Smooth muscle cell of the brain vasculature (primary cell): Measurements from ENCODE around the gene RANBP10.
A peak's percentile ranks its signal among the peaks of the same experiment; 100 is the strongest.

Experiments
- DNase-seq: peaks from one replicate; pipeline ENCODE4 v3.0.0-alpha.2; 2012; ENCODE audit warnings: low read depth, low spot score

Gene RANBP10

GRCh38 chr16:67746846-67747245, 59.5 kb downstream of the RANBP10 start:
- DNase-seq, result no peak

GRCh38 chr16:67741118-67741517, 65.2 kb downstream of the RANBP10 start:
- DNase-seq, result no peak

GRCh38 chr16:67740391-67740790, 66.0 kb downstream of the RANBP10 start:
- DNase-seq, result no peak

GRCh38 chr16:67736858-67737257, 69.5 kb downstream of the RANBP10 start:
- no peak for DNase-seq

GRCh38 chr16:67734731-67735201, 71.6 kb downstream of the RANBP10 start:
- DNase-seq, result no peak

GRCh38 chr16:67733734-67734470, 72.5 kb downstream of the RANBP10 start:
- no peak for DNase-seq

GRCh38 chr16:67731753-67732095, 74.6 kb downstream of the RANBP10 start:
- DNase-seq, result no peak

- no peak for DNase-seq
These were observed 75.1 kb downstream of the RANBP10 start for GRCh38 chr16:67731071-67731752.

GRCh38 chr16:67730326-67730725, 76.0 kb downstream of the RANBP10 start:
- no peak for DNase-seq

GRCh38 chr16:67729636-67730248, 76.6 kb downstream of the RANBP10 start:
- DNase-seq, result no peak

- DNase-seq, result no peak
These were observed 78.6 kb downstream of the RANBP10 start for GRCh38 chr16:67727521-67728485.

GRCh38 chr16:67726106-67727034, 80.0 kb downstream of the RANBP10 start:
- no peak for DNase-seq

- no peak for DNase-seq
These were observed 82.5 kb downstream of the RANBP10 start for GRCh38 chr16:67723911-67724305.

GRCh38 chr16:67723151-67723910, 83.0 kb downstream of the RANBP10 start:
- DNase-seq, result no peak

- DNase-seq, result no peak
These were observed 86.1 kb downstream of the RANBP10 start for GRCh38 chr16:67720236-67720635.

- no peak for DNase-seq
These were observed 86.6 kb downstream of the RANBP10 start for GRCh38 chr16:67719778-67720144.

- peak; percentile 83 for DNase-seq
These were observed 87.1 kb downstream of the RANBP10 start, which contains the start of gene GFOD2 for GRCh38 chr16:67719048-67719777. GFOD2 (minus strand) TSS chr16:67719316; CDS start chr16:67685715, 33,601 bp downstream.

GRCh38 chr16:67718668-67719047, 87.7 kb downstream of the RANBP10 start:
- DNase-seq, result no peak

GRCh38 chr16:67716097-67716496, 90.3 kb downstream of the RANBP10 start:
- DNase-seq, result no peak
